ENCODE measurements around the gene WHRN.

WHRN gene

GRCh38 chr9:114396558-114397218 is 108.6 kb downstream of the WHRN start:
- peak; percentile 98 for DNase-seq

GRCh38 chr9:114395768-114396167 is 109.5 kb downstream of the WHRN start:
- no peak for DNase-seq

GRCh38 chr9:114395334-114395617 is 110.0 kb downstream of the WHRN start:
- DNase-seq = no peak

GRCh38 chr9:114394523-114395333 is 110.5 kb downstream of the WHRN start:
- no peak for DNase-seq

- no peak for DNase-seq
These were observed 112.5 kb downstream of the WHRN start for GRCh38 chr9:114392749-114393112.

GRCh38 chr9:114390952-114391351 is 114.3 kb downstream of the WHRN start:
- no peak for DNase-seq

- no peak for DNase-seq
These were observed 115.5 kb downstream of the WHRN start for GRCh38 chr9:114389612-114390368.

- no peak for DNase-seq
These were observed 116.4 kb downstream of the WHRN start for GRCh38 chr9:114388764-114389375.

GRCh38 chr9:114388357-114388682 is 117.0 kb downstream of the WHRN start:
- DNase-seq = no peak

GRCh38 chr9:114387680-114388356 is 117.5 kb downstream of the WHRN start, which contains the start of gene AKNA:
TSS of gene AKNA (minus strand) at chr9:114387982. CDS start at chr9:114381333, 6,649 bp downstream.
- peak; percentile 77 for DNase-seq

- no peak for DNase-seq
These were observed 118.2 kb downstream of the WHRN start for GRCh38 chr9:114386886-114387679.

- DNase-seq = no peak
These were observed 118.8 kb downstream of the WHRN start for GRCh38 chr9:114386361-114386885.

GRCh38 chr9:114385397-114386181 is 119.7 kb downstream of the WHRN start:
- peak; percentile 86 for DNase-seq

GRCh38 chr9:114384836-114385396 is 120.4 kb downstream of the WHRN start:
- DNase-seq = no peak

- no peak for DNase-seq
These were observed 120.9 kb downstream of the WHRN start for GRCh38 chr9:114384341-114384740.

GRCh38 chr9:114383521-114384231 is 121.6 kb downstream of the WHRN start:
- peak; percentile 91 for DNase-seq

GRCh38 chr9:114382699-114383520 is 122.4 kb downstream of the WHRN start:
- no peak for DNase-seq

GRCh38 chr9:114378883-114379282 is 126.4 kb downstream of the WHRN start:
- no peak for DNase-seq

- no peak for DNase-seq
These were observed 127.3 kb downstream of the WHRN start for GRCh38 chr9:114378016-114378415.

Measured in fibroblast of skin of scalp (primary cell).